ENCODE data around the gene ITIH6.
"Not testable (repeated sequence)": the region's sequence is repeated elsewhere in the genome, so short reads cannot be mapped to it uniquely, and the experiment has no call there.

ITIH6 gene, protein sequence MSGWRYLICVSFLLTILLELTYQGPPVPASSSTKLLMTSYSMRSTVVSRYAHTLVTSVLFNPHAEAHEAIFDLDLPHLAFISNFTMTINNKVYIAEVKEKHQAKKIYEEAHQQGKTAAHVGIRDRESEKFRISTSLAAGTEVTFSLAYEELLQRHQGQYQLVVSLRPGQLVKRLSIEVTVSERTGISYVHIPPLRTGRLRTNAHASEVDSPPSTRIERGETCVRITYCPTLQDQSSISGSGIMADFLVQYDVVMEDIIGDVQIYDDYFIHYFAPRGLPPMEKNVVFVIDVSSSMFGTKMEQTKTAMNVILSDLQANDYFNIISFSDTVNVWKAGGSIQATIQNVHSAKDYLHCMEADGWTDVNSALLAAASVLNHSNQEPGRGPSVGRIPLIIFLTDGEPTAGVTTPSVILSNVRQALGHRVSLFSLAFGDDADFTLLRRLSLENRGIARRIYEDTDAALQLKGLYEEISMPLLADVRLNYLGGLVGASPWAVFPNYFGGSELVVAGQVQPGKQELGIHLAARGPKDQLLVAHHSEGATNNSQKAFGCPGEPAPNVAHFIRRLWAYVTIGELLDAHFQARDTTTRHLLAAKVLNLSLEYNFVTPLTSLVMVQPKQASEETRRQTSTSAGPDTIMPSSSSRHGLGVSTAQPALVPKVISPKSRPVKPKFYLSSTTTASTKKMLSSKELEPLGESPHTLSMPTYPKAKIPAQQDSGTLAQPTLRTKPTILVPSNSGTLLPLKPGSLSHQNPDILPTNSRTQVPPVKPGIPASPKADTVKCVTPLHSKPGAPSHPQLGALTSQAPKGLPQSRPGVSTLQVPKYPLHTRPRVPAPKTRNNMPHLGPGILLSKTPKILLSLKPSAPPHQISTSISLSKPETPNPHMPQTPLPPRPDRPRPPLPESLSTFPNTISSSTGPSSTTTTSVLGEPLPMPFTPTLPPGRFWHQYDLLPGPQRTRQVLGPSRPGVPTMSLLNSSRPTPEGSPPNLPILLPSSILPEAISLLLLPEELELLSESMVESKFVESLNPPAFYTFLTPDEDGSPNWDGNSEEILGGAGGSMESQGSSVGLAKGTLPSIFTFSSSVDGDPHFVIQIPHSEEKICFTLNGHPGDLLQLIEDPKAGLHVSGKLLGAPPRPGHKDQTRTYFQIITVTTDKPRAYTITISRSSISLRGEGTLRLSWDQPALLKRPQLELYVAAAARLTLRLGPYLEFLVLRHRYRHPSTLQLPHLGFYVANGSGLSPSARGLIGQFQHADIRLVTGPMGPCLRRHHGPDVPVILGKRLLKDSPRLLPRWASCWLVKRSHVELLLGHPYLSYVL

GRCh38 chrX:54798137-54798536, at the start of gene ITIH6:
Gene ITIH6 (minus strand): TSS chrX:54798255. CDS start chrX:54798210, 45 bp downstream.
- in situ Hi-C loops (cut with MboI; ENCODE audit: low pct_unique_long_range_greater_than_20kb, low sequenced_read_pairs) = loop anchor here (25.0 kb wide), 1 partner anchor 536 kb away; no protein-coding TSS in a partner anchor
- DNase-seq = no peak

GRCh38 chrX:54847700-54848099, 49.6 kb upstream of the ITIH6 start:
- in situ Hi-C loops (cut with MboI; ENCODE audit: low pct_unique_long_range_greater_than_20kb, low sequenced_read_pairs) = not testable (repeated sequence)

GRCh38 chrX:54843050-54843449, 45.0 kb upstream of the ITIH6 start:
- in situ Hi-C loops (cut with MboI; ENCODE audit: low pct_unique_long_range_greater_than_20kb, low sequenced_read_pairs) = no loop called here
- no peak for DNase-seq

More at GRCh38 chrX:54847700-54848099, 49.6 kb upstream of the ITIH6 start:
- not testable (repeated sequence) for DNase-seq

DNA sequence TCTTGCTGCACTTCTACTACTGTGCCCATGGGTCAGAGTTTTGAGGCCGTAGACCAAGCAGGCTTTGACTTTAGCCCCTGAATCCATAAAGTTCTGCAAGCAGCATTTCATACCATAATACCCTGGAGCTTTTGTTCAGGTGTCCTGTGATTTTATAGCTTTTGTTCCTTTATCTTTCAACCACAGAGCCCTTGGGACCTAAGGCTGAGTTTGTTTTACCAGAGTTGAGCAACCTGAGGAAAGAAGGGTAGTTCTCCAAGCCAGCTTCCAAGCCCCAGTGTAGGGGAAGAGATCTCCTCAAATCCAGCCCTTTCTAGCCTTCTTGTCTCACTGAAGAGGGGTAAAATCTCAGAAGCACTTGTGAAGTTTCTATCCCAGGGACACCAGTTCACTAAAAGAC, 44.6 kb upstream of the ITIH6 start:
- no peak for DNase-seq
- in situ Hi-C loops (cut with MboI; ENCODE audit: low pct_unique_long_range_greater_than_20kb, low sequenced_read_pairs) = no loop called here

GRCh38 chrX:54841184-54841874, 43.3 kb upstream of the ITIH6 start:
- in situ Hi-C loops (cut with MboI; ENCODE audit: low pct_unique_long_range_greater_than_20kb, low sequenced_read_pairs); DNase-seq: not testable (repeated sequence)

GRCh38 chrX:54838583-54838982, 40.5 kb upstream of the ITIH6 start:
- DNase-seq = no peak
- in situ Hi-C loops (cut with MboI; ENCODE audit: low pct_unique_long_range_greater_than_20kb, low sequenced_read_pairs) = no loop called here

DNA sequence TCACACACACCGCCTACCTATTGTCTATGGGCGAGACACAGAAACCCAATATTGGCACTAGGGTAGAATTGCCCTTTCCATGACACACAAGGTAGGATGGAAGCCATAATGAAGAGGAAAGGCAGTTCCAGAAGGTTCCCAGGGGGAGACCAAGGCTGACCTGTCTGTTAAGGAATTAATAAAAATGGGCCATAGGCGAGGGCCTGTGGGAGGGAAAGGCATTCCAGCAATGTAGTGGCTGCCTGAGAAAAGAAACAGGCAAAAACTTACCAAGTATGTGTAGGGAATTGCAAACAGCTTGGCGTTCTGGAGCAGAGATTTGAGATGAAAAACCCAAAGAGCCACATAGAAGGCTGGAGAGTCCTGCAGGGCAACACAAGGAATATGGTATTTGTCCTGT, 28.5 kb upstream of the ITIH6 start:
- in situ Hi-C loops (cut with MboI; ENCODE audit: low pct_unique_long_range_greater_than_20kb, low sequenced_read_pairs) = no loop called here
- no peak for DNase-seq

GRCh38 chrX:54825716-54826438, 27.8 kb upstream of the ITIH6 start:
- in situ Hi-C loops (cut with MboI; ENCODE audit: low pct_unique_long_range_greater_than_20kb, low sequenced_read_pairs) = no loop called here
- peak; percentile 33 for DNase-seq

GRCh38 chrX:54824722-54825121, 26.7 kb upstream of the ITIH6 start:
- DNase-seq = no peak
- in situ Hi-C loops (cut with MboI; ENCODE audit: low pct_unique_long_range_greater_than_20kb, low sequenced_read_pairs) = no loop called here

DNA sequence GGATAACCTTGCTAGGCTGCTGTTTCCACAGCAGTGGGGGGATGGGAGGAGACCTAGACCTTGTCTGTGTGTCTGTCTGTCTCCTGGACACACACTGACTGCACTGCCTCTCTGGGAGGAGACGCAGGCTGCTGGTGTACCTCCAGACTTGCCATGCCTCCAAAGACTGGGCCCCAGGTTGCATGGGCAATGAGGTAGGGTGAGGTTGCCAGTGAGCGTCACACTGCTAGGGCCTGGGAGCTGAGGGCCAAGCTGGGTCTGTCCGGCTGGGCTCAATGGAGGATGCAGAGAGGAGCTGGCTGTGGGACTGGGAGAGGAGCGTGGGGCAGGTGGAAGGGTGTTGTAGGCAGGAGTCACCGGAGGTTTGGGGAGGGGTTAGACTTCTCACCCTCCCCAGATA, 26.1 kb upstream of the ITIH6 start:
- DNase-seq = no peak
- in situ Hi-C loops (cut with MboI; ENCODE audit: low pct_unique_long_range_greater_than_20kb, low sequenced_read_pairs) = no loop called here

DNA sequence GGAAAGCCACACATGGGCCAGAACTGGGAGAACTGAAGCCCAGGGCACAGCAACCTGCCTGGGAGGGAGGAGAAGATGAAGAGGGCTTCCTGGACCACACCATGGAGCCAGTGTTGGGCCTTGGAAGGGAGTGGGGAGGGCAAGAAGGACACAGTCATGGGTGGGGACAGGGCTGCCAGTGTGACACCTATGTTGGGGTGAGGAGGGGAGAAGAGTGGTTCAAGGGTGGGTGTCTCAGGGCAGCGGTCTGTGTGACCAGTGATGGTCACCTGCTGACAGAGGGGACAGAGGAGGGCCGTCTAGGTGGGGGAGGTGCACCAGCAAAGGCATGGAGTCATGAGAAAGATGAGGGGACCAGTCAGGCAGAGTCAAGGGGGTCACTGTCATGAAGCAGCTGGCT, 23.3 kb upstream of the ITIH6 start:
- in situ Hi-C loops (cut with MboI; ENCODE audit: low pct_unique_long_range_greater_than_20kb, low sequenced_read_pairs) = no loop called here
- DNase-seq = no peak

DNA sequence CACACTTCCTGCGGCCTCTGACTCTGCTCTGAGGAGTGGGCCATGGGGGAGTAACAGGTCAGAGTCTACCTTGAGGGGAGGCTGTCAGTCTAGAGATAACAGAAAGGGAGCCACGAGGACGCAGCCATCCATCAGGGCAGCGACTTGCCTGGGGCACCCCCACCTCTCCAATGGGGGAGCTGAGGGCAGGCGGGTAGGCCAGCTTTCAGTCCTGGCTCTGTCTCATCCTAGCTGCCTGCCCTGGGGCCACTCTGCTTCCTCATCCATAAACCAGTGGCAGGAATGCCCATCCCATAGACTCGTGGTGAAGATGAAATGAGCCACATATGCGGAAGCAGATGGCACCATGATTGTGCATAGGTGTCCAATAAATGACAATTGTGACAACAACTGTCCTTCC, 22.7 kb upstream of the ITIH6 start:
- in situ Hi-C loops (cut with MboI; ENCODE audit: low pct_unique_long_range_greater_than_20kb, low sequenced_read_pairs) = no loop called here
- DNase-seq = no peak

DNA sequence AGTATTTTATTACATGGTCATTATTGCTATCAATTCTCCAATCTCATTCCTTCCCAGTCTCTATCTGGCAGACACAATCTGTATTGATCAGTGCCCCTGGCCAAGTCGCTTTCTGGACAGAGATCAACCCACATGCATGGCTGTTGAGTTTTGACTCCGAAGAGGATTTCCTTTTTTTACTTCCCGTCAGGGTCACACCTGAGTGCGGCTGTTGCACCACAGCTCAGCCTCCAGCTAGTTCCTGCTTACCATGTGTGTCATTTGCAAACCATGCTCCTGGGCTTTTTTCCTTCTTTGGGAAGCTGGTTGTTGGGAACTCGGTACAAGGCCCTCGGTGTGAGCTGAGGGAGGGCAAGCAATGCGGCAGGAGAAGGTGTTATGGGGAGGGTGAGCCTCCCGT, 21.1 kb upstream of the ITIH6 start:
- in situ Hi-C loops (cut with MboI; ENCODE audit: low pct_unique_long_range_greater_than_20kb, low sequenced_read_pairs) = no loop called here
- DNase-seq = no peak

DNA sequence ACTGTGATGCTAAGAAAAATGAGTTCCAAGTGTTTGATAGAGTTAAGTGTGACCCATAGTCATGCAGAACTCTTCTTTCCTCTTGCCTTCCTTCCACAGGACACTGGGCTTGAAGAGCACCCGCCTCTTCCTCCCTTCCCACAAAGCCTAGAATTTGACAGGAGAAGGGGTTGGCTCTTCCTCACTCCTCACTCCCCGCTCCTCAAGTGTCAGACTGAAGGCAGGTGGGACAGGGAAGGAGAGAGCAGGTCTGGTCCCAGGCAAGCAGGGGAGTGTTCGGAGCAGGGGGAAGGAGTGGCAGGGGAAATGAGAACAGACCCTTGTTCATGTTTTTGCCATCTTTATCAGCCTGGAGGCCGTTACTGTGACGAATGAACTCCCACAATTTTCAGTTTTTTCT, 20.2 kb upstream of the ITIH6 start:
- in situ Hi-C loops (cut with MboI; ENCODE audit: low pct_unique_long_range_greater_than_20kb, low sequenced_read_pairs) = no loop called here
- DNase-seq = no peak

- no peak for DNase-seq
- in situ Hi-C loops (cut with MboI; ENCODE audit: low pct_unique_long_range_greater_than_20kb, low sequenced_read_pairs) = no loop called here
Observed at GRCh38 chrX:54817220-54817820, 19.3 kb upstream of the ITIH6 start.

- no peak for DNase-seq
- in situ Hi-C loops (cut with MboI; ENCODE audit: low pct_unique_long_range_greater_than_20kb, low sequenced_read_pairs) = no loop called here
Observed at GRCh38 chrX:54812306-54812705, 14.3 kb upstream of the ITIH6 start.

GRCh38 chrX:54811301-54811885, 13.3 kb upstream of the ITIH6 start:
- no peak for DNase-seq
- in situ Hi-C loops (cut with MboI; ENCODE audit: low pct_unique_long_range_greater_than_20kb, low sequenced_read_pairs) = no loop called here
